ENCODE data around the gene PARS2.

DNA sequence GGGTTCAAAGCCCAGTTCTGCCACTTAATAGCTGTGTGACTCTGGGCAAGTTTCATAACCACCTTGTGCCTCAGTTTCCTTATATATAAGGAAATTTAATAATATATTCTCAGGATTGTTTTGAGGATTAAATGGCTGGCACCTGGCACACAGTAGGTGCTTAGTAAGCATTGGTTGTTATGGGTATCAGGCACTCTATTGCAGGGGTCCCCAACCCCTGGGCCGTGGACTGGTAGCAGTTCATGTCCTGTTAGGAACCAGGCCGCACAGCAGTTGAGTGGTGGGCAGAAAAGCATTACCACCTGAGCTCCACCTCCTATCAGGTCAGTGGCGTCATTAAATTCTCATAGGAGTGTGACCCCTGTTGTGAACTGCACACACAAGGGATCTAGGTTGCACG is 18.5 kb downstream of the PARS2 start:
- TF ChIP-seq, protein P1, sequence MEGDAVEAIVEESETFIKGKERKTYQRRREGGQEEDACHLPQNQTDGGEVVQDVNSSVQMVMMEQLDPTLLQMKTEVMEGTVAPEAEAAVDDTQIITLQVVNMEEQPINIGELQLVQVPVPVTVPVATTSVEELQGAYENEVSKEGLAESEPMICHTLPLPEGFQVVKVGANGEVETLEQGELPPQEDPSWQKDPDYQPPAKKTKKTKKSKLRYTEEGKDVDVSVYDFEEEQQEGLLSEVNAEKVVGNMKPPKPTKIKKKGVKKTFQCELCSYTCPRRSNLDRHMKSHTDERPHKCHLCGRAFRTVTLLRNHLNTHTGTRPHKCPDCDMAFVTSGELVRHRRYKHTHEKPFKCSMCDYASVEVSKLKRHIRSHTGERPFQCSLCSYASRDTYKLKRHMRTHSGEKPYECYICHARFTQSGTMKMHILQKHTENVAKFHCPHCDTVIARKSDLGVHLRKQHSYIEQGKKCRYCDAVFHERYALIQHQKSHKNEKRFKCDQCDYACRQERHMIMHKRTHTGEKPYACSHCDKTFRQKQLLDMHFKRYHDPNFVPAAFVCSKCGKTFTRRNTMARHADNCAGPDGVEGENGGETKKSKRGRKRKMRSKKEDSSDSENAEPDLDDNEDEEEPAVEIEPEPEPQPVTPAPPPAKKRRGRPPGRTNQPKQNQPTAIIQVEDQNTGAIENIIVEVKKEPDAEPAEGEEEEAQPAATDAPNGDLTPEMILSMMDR (IDR thresholded peaks at IDR 0.05): no peak
- TF ChIP-seq POLR2A (IDR thresholded peaks at IDR 0.05): no peak
